ENCODE results near the gene SATB2. TPM values are rescaled to one million over a fixed set of nuclear protein-coding genes. Genes with fewer than 3 reads are reported as not detected.
A peak's percentile ranks its signal among the peaks of the same experiment; 100 is the strongest.

SATB2 gene
- total RNA-seq, 1 donor from 2014 or later, result 20.8 TPM

- Mint-ChIP-seq H3K4me3 (ENCODE audit: unreplicated experiment) (no peak overlapping the region), H3K27me3 (ENCODE audit: unreplicated experiment) (no peaks in the 10 kb centered on the region), H3K9me3 (ENCODE audit: unreplicated experiment) (peaks cover 2% of the 10 kb centered on the region), H3K36me3 (ENCODE audit: unreplicated experiment) (peaks cover 4% of the 10 kb centered on the region), H3K27ac (ENCODE audit: unreplicated experiment) (no peak overlapping the region), H3K4me1 (ENCODE audit: low read depth, unreplicated experiment) (peaks cover 1% of the 10 kb centered on the region)
- no peak for DNase-seq
- no peak for TF ChIP-seq CTCF (IDR thresholded peaks at IDR 0.05; ENCODE audit: partially characterized antibody, unreplicated experiment)
These were observed 37.4 kb upstream of the SATB2 start for GRCh38 chr2:199495147-199495546.

- peaks cover 4% of the 10 kb centered on the region for H3K36me3 Mint-ChIP-seq (ENCODE audit: unreplicated experiment)
- H3K4me3 Mint-ChIP-seq (ENCODE audit: unreplicated experiment), result no peak overlapping the region
- H3K9me3 Mint-ChIP-seq (ENCODE audit: unreplicated experiment), result peaks cover 2% of the 10 kb centered on the region
- H3K27me3 Mint-ChIP-seq (ENCODE audit: unreplicated experiment), result no peaks in the 10 kb centered on the region
- no peak for TF ChIP-seq CTCF (IDR thresholded peaks at IDR 0.05; ENCODE audit: partially characterized antibody, unreplicated experiment)
- H3K27ac Mint-ChIP-seq (ENCODE audit: unreplicated experiment), result no peak overlapping the region
- no peak for DNase-seq
- H3K4me1 Mint-ChIP-seq (ENCODE audit: low read depth, unreplicated experiment), result peaks cover 1% of the 10 kb centered on the region
These were observed 32.3 kb upstream of the SATB2 start for GRCh38 chr2:199490049-199490448.

GRCh38 chr2:199488772-199489400, 31.1 kb upstream of the SATB2 start:
- DNase-seq, result peak; percentile 75
- H3K4me3 Mint-ChIP-seq (ENCODE audit: unreplicated experiment), result no peak overlapping the region
- H3K4me1 Mint-ChIP-seq (ENCODE audit: low read depth, unreplicated experiment), result peaks cover 1% of the 10 kb centered on the region
- H3K36me3 Mint-ChIP-seq (ENCODE audit: unreplicated experiment), result peaks cover 4% of the 10 kb centered on the region
- no peaks in the 10 kb centered on the region for H3K27me3 Mint-ChIP-seq (ENCODE audit: unreplicated experiment)
- H3K27ac Mint-ChIP-seq (ENCODE audit: unreplicated experiment), result no peak overlapping the region
- TF ChIP-seq CTCF (IDR thresholded peaks at IDR 0.05; ENCODE audit: partially characterized antibody, unreplicated experiment), result peak; percentile 83
- H3K9me3 Mint-ChIP-seq (ENCODE audit: unreplicated experiment), result peaks cover 2% of the 10 kb centered on the region

- DNase-seq, result peak; percentile 83
- Mint-ChIP-seq H3K4me1 (ENCODE audit: low read depth, unreplicated experiment) (no peaks in the 10 kb centered on the region), H3K36me3 (ENCODE audit: unreplicated experiment) (no peaks in the 10 kb centered on the region), H3K27me3 (ENCODE audit: unreplicated experiment) (no peaks in the 10 kb centered on the region), H3K9me3 (ENCODE audit: unreplicated experiment) (no peaks in the 10 kb centered on the region), H3K4me3 (ENCODE audit: unreplicated experiment) (no peak overlapping the region), H3K27ac (ENCODE audit: unreplicated experiment) (no peak overlapping the region)
- peak; percentile 51 for TF ChIP-seq CTCF (IDR thresholded peaks at IDR 0.05; ENCODE audit: partially characterized antibody, unreplicated experiment)
These were observed 28.1 kb upstream of the SATB2 start for GRCh38 chr2:199485732-199486335.

GRCh38 chr2:199484927-199485326, 27.2 kb upstream of the SATB2 start:
- H3K36me3 Mint-ChIP-seq (ENCODE audit: unreplicated experiment), result no peaks in the 10 kb centered on the region
- H3K4me3 Mint-ChIP-seq (ENCODE audit: unreplicated experiment), result no peak overlapping the region
- H3K27me3 Mint-ChIP-seq (ENCODE audit: unreplicated experiment), result no peaks in the 10 kb centered on the region
- no peak overlapping the region for H3K27ac Mint-ChIP-seq (ENCODE audit: unreplicated experiment)
- no peak for TF ChIP-seq CTCF (IDR thresholded peaks at IDR 0.05; ENCODE audit: partially characterized antibody, unreplicated experiment)
- peak; percentile 27 for DNase-seq
- H3K9me3 Mint-ChIP-seq (ENCODE audit: unreplicated experiment), result no peaks in the 10 kb centered on the region
- no peaks in the 10 kb centered on the region for H3K4me1 Mint-ChIP-seq (ENCODE audit: low read depth, unreplicated experiment)
